ENCODE data around the gene TIMM21.
A peak's percentile ranks its signal among the peaks of the same experiment; 100 is the strongest.

The TIMM21 gene, protein sequence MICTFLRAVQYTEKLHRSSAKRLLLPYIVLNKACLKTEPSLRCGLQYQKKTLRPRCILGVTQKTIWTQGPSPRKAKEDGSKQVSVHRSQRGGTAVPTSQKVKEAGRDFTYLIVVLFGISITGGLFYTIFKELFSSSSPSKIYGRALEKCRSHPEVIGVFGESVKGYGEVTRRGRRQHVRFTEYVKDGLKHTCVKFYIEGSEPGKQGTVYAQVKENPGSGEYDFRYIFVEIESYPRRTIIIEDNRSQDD

DNA sequence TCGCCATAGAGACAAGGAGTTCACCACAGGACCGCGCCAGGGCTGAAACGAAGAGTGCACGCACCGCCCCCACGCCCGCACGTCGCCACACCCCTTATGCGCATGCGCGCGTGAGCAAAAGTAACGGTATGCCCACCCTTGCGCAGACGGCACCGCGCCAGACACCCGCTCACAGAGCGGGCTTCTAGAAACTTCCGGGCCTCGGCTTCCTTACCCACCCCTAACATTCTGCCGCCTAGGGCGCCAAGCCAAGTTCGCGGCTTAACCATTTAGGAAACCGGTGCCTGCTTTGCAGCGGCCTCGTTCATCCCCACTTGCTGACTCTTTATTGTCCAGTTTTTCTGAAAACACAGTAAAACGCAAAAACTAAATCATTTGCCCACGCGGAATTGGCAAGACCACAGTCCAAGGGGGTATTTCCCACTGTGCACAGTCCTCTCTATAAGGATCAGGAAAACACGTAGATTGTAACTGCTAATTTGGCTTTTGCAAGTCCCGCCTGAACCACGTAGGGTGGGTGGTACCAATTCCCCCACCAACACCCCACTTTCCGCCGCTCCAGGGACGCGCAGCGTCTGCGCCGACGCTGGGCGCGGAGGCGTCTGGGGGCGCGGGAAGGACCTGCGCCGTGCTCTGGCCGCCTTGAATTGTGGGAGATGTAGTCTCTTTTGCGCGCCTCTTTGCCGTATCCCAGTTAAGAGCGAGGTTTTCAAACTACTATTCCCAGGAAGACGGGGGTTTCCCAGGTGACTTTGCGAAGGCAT is at the start of gene TIMM21, which contains the start of gene FBXO15:
TSS of gene TIMM21 (plus strand) at position 745 of the 764 bp plus-strand sequence. CDS start 286 bp downstream, outside the sequence.
TSS of gene FBXO15 (minus strand) at position 56 of the 764 bp plus-strand sequence. CDS start at position 7, 49 bp downstream.
- DNase-seq (ENCODE audit: low read depth), result peak; percentile 93

DNA sequence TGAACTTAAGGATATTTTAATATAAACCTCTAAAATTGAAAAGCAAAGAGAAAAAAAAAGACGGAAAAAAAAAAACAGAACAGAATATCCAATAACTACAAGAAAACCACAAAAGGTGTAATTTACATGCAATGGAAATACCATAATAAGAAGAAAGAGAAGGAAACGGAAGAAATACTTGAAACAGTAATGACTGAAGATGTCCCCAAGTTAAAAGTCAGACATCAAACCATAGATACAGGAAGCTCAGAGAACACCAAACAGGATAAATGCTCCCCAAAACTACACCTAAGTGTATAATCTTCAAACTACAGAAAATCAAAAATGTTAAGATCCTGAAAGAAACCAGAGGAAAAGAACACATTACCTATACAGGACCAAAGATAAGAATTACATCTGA is 39.9 kb upstream of the TIMM21 start:
- no peak for DNase-seq (ENCODE audit: low read depth)

DNA sequence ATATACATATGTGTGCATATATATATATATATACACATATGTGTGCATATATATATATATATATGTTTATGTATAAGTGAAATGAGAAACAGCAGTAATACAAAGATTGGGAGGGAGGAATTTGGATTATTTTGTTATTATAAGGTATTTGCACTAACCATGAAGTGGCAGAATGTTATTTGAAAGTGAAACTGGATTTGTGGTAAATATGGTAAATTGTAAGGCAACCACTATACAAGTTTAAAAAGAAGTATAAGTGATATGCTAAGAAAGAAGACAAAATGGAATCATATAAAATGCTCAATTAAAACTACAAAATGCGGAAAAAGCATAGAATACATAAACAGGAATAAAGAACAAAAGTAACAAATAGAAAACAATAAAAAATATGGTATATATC is 38.2 kb upstream of the TIMM21 start:
- DNase-seq (ENCODE audit: low read depth), result no peak

DNA sequence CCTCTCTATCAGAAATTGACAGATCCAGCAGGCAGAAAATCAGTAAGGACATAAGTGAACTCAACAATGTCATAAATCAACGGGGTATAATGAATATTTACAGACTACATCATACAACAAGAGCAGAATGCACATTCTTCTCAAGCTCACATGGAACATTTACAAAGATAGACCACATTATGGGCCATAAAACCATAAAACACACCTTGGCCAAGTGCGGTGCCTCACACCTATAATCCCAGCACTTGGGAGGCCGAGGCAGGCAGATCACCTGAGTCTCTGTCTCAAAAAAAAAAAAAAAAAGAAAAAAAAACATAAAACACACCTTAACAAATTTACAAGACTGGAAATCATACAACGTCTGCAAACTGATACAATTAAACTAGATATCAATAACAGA is 37.3 kb upstream of the TIMM21 start:
- DNase-seq (ENCODE audit: low read depth), result no peak

DNA sequence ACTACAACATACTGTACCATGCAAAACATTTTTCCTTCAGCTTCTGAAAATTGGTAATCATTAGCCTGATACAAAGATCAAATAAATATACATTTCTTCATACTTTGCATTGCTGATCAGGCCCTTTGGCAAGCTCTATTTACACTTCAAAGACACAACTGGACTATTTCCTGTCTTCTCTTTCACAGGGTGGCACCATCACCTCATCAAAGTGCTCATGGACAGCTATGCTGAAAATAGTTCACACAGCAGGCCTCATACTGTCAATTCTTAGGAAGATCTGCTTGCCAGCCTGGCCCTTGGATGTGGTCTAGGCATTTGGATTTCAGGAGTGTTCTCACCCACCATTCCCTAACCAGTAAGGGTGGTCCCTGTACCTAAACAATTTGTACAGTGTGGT is 34.6 kb upstream of the TIMM21 start:
- DNase-seq (ENCODE audit: low read depth), result no peak

DNA sequence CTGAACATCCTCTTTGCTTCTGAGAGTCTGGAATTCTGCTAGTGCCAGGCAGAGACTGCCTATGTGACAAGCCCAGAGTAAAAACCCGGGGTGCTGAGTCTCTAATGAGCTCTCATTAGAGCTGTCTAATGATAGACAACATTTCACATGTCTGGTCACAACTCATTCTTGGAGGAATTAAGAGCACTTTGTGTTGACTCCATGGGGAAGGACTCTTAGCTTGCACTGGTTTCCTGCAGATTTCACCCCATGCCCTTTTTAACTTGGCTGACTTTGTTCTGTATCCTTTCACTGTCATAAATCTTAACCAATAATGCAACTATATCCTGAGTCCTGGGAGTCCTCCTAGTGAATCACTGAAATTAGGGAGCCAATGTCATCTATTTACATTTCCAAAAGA is 34.2 kb upstream of the TIMM21 start:
- no peak for DNase-seq (ENCODE audit: low read depth)

DNA sequence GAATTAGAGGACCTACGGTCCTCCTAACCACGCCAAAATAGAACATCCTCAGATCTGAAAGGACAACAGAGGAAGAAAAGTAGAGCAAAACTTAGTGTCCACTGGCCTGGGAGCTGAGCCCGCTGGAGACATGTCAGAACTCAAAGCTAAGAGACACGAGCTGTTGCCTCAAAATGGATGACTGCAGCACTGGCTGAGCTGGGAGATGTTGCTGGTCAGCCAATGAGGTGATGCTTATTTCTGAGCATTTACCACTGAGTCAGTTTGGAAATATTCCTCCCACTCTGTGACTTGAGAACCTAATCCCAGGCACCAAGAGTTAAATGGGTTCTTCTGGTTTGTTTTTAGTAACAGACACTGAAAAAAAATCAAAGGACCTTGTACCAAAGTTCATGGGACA is 33.3 kb upstream of the TIMM21 start:
- peak; percentile 19 for DNase-seq (ENCODE audit: low read depth)

DNA sequence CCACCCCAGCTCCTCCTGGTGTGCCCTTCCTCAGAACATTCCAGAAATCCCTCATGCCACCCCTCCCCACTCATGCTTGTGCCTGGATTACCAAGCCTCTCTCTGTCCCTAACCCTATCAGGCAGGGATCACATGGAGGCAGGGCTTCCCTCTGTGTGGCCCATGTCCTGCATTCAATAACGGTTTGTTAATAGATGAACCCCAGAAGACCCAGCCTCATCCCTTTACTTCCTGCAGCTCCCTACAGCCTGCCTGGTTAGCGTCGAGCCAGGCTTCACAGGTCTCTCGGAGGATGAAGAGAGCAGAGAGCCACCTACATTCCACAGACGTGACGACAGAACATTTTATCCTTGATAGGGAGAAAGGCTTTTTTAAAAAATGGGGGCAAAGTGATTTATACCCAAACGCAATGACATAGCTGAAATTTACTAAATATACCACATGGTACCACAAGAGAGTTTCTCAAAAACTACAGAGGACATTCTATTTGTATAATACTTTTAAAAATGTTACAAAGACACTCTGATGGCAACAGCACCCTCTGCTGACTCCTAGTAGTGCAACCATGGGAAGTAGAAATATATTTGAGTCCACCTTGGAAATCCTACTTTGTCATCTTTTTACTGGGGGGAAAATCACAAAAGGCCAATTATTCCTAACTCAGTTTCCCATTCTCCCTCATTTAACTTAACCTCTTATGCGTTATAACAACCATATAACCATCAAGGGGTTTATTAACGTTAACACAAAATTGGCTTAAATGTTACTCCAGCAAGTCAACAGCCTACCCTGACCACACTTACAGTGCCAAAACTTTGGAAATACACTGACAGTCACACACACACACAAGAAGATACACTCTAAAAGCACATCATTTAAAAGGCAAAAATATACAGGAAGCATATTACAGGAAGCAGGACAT is 31.4 kb upstream of the TIMM21 start:
- peak; percentile 8 for DNase-seq (ENCODE audit: low read depth)

DNA sequence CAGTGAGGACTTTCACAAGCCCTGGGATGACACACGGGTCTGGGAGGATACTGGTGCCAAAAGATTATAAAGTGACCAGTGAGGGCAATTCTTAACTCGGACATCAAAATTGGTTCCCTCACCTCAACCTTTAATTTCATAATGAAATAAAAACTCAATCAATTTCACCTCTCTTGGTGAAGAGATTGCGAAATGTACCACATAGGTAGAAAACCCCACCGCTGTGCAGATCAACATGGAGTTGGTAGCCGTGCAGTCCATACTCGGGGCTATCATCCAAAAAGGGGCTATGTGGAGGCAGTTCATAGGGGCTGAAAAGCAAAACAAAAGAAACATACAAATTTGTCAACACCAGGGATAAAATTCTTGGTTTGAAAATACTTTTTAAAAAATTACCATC is 25.1 kb upstream of the TIMM21 start:
- DNase-seq (ENCODE audit: low read depth), result no peak

DNA sequence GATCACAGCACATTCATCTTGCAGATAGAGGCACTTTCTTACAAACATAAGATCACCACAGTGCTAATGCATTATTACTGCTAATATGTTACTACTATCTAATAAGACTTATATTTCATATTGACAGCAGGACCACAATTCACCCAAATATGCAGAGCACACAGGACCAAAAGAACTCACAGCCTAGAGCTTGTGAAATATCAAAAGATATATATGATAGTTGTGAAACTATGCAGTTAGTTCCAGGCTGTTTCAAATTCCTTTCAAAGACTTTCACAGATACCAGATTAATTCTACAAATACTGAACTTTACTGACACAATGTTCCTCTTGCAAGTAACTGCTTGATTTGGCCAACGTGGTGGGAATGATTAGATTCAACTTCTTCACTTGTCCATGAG is 23.7 kb upstream of the TIMM21 start:
- no peak for DNase-seq (ENCODE audit: low read depth)

DNA sequence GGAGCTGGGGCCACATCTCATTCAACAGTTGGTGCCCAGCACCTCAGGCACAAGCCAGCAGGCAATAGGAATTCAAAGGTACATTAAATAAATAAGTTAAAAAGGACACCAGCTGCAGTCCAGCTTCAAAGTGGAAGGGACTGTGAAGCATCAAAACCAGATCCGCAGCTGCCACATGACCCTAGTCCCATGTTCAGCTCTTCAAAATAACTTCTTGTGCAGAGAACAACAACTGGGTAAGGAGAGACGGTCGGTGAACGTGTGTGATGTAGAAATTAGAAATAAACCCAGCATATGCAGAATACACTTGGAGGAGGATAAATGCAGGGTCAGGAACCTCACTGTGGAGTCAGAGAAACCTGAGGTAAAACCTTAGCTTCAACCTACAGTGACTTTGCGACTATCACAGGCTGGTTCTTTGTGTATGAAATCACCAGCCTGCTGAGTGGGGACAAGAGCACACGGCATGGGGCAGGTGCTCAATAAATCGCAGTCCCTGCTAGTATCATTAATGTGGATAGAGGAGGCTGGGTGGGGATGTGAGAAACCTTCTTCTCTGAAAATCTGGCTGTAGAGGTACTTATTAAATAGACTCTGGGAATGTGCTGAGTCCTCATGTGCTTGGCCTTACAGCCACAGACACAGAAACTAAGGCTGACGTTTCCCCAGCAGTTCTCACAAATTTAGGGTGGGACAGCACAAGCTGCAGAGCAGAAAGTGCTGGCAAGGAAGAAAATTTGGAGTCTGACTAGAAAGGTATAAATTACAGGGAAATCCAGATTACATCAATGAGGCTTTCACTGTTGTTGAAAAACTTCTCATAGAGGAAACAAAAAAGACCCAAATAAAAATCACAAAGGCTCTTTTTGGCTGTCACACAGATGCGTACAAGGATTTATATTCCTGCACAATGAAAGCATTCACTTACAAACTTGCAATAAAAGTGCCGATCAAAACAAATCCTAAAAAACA is 21.4 kb upstream of the TIMM21 start:
- DNase-seq (ENCODE audit: low read depth), result no peak

DNA sequence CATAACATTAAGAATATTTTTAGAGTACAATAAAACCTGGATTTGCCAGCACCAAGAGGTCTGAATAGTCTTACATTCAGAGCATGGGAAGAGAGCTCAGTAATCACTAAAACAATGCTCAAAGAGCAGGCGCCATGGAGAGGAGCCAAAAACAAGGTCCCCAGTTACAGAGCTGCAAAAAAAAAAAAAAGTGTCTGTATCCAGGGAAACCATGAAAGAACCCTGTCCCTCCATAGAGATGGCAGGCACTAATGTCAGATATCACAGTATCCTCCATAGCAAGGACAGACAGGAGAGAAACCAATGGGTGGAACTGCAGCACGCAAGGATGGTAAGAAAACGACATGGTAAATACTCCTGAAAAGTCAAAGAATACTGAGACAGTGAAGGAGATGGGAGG is 20.2 kb upstream of the TIMM21 start:
- no peak for DNase-seq (ENCODE audit: low read depth)

DNA sequence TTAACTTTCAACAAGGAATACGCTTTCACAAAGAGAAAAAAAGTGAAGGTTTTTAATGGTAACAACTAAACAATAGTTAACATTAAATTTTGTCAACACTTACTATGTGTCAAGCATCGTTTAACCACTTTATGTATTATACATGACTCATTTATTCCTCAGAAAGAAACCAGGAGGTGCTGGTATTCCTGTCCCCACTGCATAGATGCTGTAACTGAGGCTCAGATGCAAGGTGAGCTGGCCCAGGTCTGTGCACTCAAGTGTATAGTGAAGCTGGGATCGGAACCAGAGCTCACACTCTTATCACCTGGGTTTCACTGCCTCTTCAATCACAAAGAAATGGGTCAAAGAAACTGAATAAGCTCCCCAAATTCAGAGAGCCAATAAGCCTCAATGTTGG is 17.2 kb upstream of the TIMM21 start:
- DNase-seq (ENCODE audit: low read depth), result no peak

DNA sequence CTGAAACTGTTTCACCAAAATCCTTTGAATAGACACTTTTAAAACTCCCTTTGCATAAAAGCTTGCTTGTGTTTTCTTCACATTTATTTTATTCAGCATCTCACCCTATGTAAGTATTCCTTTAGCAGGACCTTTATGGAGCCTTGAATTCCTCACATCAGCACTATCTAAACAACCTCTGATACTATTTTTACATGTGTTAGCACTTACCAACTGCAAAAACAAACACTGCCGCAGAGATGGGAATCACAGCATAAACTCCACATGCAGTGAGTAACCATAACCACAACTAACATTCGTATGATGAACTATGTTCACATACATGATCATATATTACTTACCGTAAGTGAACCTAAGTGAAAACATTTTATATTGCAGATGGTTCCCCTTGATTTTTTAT is 16.1 kb upstream of the TIMM21 start:
- no peak for DNase-seq (ENCODE audit: low read depth)

DNA sequence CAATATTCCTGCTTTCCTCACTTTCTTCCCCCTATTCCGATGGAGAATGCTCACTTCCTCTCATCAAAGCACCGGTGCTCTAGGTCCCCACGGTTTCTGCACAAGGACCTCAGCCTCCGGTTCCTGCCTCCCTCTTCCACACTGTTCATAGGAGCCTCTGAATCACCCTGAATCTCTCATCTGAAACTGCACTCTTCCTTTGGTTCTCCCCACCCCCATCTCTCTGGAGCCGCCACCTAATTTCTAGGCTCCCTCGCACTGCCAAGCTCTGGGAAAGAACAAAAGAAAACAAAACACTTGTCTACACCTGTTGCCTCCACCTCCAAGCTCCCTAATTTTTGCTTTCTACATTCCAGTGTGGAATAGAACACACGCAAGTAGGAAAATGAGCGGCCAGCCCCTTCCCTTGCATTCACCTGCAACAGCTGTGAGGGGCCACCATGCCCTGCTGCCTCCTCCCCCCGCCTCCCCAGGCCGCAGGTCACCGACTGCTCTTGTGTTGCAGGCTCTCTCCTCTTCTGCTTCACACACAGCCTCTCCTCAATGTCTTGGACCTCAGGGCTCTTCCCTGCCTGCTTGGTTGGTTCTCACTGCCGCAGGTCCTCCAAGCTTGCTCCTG is 10.3 kb upstream of the TIMM21 start:
- DNase-seq (ENCODE audit: low read depth), result no peak

DNA sequence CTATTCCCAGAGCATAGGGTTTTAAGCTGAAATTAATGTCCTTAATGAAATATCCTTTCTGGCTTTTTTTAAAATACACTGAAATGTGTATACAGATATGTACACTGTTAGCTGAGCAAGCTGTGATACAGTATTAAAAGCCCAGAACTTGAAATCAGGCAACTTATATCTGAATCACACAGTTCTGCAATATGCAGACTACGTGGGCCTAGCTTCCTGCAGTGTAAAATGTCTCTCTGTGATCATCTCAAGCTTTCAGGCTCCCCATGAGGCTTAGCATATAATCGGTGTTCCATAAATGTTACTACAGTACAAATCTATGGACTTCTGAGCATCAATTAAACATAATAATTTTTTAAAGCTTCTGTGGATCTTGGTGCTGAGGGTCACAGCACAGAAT is 8.9 kb upstream of the TIMM21 start:
- DNase-seq (ENCODE audit: low read depth), result no peak

DNA sequence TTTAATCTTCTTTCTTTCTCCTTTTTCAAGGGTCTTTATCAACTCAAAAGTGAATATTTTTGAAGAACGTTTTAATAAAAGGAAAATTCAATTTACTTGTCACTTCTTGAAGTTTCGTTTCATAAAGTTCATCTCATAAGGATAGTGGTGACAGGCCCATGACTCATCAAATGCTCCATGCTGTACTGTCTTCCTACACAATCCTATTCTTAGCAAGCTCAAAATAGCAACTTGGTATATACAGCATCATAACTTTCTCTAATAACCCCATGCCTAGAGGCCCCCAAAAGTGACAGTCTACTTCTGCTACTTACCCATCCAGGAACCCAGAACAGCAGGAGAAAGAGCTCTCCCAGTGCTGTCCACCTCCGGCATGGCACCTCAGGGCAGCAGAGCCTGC is 8.4 kb upstream of the TIMM21 start:
- no peak for DNase-seq (ENCODE audit: low read depth)

DNA sequence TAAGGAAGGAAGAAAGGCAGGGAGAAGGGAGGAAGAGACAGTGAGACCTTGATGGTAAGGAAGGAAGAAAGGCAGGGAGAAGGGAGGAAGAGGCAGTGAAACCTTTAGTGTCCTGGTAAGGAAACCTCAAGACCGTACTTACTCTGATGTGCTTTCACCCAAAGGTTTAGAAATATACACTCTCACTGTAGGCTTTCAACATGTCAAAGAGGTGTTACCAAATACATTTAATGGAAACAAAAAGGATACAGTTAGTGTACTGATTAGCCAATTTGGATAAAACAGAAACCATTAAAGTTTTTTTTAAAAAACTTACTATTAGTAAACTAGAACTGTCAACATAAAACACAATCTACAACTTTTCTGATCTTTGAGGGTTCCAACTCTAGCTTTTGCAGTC is 7.7 kb upstream of the TIMM21 start:
- no peak for DNase-seq (ENCODE audit: low read depth)

DNA sequence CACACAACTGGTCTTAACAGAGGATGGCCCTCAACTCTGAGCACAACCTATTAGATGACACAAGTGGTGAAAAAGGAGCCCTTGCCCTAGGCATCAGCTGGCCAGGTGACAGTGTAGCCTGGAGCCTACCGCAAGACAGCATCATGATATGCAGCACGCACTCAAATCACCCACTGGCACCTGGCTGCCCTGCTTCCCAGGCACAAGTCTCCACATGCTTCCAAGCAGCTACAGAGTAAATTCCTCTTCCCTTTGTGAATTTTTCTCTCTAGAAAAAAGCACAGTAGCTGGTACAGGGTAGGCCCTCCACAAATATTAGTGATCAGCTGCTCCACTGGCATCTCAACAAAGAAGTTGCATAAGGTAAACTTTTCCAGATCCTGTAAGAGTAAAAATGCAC is 6.7 kb upstream of the TIMM21 start:
- no peak for DNase-seq (ENCODE audit: low read depth)

DNA sequence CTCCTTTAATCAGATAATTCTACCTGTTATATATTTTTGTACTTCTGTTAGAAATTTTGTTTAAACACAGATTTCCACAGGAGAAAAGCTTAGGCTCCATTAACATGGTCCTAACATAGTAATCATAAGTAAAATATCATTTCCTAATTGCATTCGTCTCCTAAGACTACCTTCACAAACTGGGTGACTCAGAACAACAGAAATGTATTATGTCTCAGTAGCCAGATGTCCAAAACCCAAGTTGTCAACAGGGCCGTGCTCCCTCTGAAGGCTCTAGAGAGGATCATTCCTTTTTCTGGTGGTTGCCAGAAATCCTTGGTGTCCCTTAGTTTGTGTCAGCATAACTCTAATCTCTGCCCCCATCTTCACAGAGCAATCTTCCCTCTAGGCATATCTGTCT is 6.1 kb upstream of the TIMM21 start:
- DNase-seq (ENCODE audit: low read depth), result no peak

DNA sequence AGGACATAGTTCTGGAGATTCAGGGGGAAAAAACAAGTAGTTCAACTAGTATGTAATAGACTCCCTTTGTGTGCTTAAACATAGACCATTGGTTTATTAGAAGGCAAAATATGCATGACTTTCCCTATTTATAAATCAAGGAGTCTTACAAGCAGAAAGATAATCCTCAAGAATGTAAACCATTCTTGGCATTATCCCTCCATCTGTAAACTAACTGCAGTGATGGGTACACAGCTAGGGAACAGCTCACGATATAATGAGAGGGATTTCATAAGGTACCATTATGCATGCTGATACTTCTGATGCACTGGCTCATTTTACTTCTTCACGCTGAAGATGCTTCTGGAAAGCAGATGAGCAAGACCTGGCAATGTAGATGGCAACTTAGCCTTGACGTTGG is 1.6 kb upstream of the TIMM21 start:
- peak; percentile 46 for DNase-seq (ENCODE audit: low read depth)
